Sigmoid colon (tissue), 4 donors: ENCODE data around the gene CPNE4.

ENCODE experiments used
- CTCF ChIP-seq, 4 experiments: fragments of 450-650 bp in 3 of 4; fragments of 200-600 bp in 1 of 4; IDR thresholded peaks; one replicate each; pipeline ENCODE4 v1.5.1; 2016 to 2019; ENCODE audit warnings: antibody characterized with exemption in 4 of 4, mild to moderate bottlenecking in 3 of 4, moderate library complexity in 2 of 4
- EP300 ChIP-seq, 4 donors: sonication (generic); formaldehyde crosslinking; IDR thresholded peaks; one replicate each; pipeline ENCODE4 v1.6.1; 2017; ENCODE audit warnings: antibody characterized with exemption in 4 of 4
- POLR2A ChIP-seq, 2 donors: fragments of 450-650 bp; IDR thresholded peaks; one replicate each; pipeline ENCODE4 v1.6.1; 2016; ENCODE audit warnings: antibody characterized with exemption in 2 of 2, mild to moderate bottlenecking in 2 of 2, moderate library complexity in 2 of 2
- POLR2AphosphoS5 ChIP-seq, 4 donors: sonication (generic); formaldehyde crosslinking; IDR thresholded peaks; one replicate each; pipeline ENCODE4 v1.6.1; 2017; ENCODE audit warnings: antibody characterized with exemption in 4 of 4

GRCh38 chr3:132083583-132084279 lies 48.9 kb upstream of the CPNE4 start:
- TF ChIP-seq CTCF (IDR thresholded peaks at IDR 0.05): no peak
- TF ChIP-seq EP300 (IDR thresholded peaks at IDR 0.05): no peak
- TF ChIP-seq POLR2A (IDR thresholded peaks at IDR 0.05): no peak
- no peak for TF ChIP-seq POLR2AphosphoS5 (IDR thresholded peaks at IDR 0.05)
